Measurements from ENCODE around the gene SPATC1L.

DNA sequence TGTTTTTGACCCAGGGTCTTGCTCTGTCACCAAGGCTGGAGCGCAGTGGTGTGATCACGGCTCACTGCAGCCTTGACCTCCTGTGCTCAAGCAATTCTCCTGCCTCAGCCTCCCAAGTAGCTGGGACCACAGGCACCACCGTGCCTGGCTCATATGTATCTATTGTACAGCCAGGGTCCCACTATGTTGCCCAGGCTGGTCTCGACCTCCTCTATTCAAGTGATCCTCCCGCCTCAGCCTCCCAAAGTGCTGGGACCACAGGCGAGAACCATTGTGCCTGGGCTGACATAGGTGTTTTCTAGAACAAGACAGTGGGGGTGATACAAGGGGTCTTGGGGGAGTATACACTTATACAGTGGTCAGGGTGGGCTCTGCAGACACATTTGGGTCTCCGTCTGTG lies 46.4 kb downstream of the SPATC1L start:
- TF ChIP-seq, protein P1, sequence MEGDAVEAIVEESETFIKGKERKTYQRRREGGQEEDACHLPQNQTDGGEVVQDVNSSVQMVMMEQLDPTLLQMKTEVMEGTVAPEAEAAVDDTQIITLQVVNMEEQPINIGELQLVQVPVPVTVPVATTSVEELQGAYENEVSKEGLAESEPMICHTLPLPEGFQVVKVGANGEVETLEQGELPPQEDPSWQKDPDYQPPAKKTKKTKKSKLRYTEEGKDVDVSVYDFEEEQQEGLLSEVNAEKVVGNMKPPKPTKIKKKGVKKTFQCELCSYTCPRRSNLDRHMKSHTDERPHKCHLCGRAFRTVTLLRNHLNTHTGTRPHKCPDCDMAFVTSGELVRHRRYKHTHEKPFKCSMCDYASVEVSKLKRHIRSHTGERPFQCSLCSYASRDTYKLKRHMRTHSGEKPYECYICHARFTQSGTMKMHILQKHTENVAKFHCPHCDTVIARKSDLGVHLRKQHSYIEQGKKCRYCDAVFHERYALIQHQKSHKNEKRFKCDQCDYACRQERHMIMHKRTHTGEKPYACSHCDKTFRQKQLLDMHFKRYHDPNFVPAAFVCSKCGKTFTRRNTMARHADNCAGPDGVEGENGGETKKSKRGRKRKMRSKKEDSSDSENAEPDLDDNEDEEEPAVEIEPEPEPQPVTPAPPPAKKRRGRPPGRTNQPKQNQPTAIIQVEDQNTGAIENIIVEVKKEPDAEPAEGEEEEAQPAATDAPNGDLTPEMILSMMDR (tag by site-specific recombination; IDR thresholded peaks at IDR 0.05): no peak
- TF ChIP-seq ZNF629 (tag by site-specific recombination; IDR thresholded peaks at IDR 0.05) (no peak), ZNF292 (tag by site-specific recombination; IDR thresholded peaks at IDR 0.05; ENCODE audit: borderline replicate concordance, low read depth) (no peak), RBAK (tag by site-specific recombination; IDR thresholded peaks at IDR 0.05) (no peak)
- TF ChIP-seq, protein P2, sequence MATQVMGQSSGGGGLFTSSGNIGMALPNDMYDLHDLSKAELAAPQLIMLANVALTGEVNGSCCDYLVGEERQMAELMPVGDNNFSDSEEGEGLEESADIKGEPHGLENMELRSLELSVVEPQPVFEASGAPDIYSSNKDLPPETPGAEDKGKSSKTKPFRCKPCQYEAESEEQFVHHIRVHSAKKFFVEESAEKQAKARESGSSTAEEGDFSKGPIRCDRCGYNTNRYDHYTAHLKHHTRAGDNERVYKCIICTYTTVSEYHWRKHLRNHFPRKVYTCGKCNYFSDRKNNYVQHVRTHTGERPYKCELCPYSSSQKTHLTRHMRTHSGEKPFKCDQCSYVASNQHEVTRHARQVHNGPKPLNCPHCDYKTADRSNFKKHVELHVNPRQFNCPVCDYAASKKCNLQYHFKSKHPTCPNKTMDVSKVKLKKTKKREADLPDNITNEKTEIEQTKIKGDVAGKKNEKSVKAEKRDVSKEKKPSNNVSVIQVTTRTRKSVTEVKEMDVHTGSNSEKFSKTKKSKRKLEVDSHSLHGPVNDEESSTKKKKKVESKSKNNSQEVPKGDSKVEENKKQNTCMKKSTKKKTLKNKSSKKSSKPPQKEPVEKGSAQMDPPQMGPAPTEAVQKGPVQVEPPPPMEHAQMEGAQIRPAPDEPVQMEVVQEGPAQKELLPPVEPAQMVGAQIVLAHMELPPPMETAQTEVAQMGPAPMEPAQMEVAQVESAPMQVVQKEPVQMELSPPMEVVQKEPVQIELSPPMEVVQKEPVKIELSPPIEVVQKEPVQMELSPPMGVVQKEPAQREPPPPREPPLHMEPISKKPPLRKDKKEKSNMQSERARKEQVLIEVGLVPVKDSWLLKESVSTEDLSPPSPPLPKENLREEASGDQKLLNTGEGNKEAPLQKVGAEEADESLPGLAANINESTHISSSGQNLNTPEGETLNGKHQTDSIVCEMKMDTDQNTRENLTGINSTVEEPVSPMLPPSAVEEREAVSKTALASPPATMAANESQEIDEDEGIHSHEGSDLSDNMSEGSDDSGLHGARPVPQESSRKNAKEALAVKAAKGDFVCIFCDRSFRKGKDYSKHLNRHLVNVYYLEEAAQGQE (tag by site-specific recombination; IDR thresholded peaks at IDR 0.05): no peak
- TF ChIP-seq, protein P3, sequence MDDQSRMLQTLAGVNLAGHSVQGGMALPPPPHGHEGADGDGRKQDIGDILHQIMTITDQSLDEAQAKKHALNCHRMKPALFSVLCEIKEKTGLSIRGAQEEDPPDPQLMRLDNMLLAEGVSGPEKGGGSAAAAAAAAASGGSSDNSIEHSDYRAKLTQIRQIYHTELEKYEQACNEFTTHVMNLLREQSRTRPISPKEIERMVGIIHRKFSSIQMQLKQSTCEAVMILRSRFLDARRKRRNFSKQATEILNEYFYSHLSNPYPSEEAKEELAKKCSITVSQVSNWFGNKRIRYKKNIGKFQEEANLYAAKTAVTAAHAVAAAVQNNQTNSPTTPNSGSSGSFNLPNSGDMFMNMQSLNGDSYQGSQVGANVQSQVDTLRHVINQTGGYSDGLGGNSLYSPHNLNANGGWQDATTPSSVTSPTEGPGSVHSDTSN (CRISPR knock-in tag; IDR thresholded peaks at IDR 0.05): no peak
- TF ChIP-seq, protein P4, sequence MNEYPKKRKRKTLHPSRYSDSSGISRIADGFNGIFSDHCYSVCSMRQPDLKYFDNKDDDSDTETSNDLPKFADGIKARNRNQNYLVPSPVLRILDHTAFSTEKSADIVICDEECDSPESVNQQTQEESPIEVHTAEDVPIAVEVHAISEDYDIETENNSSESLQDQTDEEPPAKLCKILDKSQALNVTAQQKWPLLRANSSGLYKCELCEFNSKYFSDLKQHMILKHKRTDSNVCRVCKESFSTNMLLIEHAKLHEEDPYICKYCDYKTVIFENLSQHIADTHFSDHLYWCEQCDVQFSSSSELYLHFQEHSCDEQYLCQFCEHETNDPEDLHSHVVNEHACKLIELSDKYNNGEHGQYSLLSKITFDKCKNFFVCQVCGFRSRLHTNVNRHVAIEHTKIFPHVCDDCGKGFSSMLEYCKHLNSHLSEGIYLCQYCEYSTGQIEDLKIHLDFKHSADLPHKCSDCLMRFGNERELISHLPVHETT (tag by site-specific recombination; IDR thresholded peaks at IDR 0.05): no peak

Data from HEK293 (cell line).